ENCODE results near the gene ATXN1.

ATXN1 gene

GRCh38 chr6:16305246-16305725, 456.0 kb downstream of the ATXN1 start:
- DNase-seq (ENCODE audit: low read depth) = no peak

- DNase-seq (ENCODE audit: low read depth) = no peak
Observed at GRCh38 chr6:16302721-16303552, 458.3 kb downstream of the ATXN1 start.

- no peak for DNase-seq (ENCODE audit: low read depth)
Observed at GRCh38 chr6:16301511-16301910, 459.7 kb downstream of the ATXN1 start.

- no peak for DNase-seq (ENCODE audit: low read depth)
Observed at GRCh38 chr6:16299861-16300260, 461.4 kb downstream of the ATXN1 start.

- no peak for DNase-seq (ENCODE audit: low read depth)
Observed at GRCh38 chr6:16296061-16296670, 465.1 kb downstream of the ATXN1 start.

GRCh38 chr6:16295471-16295870, 465.8 kb downstream of the ATXN1 start:
- DNase-seq (ENCODE audit: low read depth) = no peak

GRCh38 chr6:16295060-16295459, 466.2 kb downstream of the ATXN1 start:
- no peak for DNase-seq (ENCODE audit: low read depth)

GRCh38 chr6:16294371-16294770, 466.9 kb downstream of the ATXN1 start:
- no peak for DNase-seq (ENCODE audit: low read depth)

GRCh38 chr6:16292942-16293341, 468.3 kb downstream of the ATXN1 start:
- DNase-seq (ENCODE audit: low read depth) = no peak

GRCh38 chr6:16292432-16292831, 468.8 kb downstream of the ATXN1 start:
- DNase-seq (ENCODE audit: low read depth) = no peak

GRCh38 chr6:16291739-16292138, 469.5 kb downstream of the ATXN1 start:
- DNase-seq (ENCODE audit: low read depth) = no peak

- no peak for DNase-seq (ENCODE audit: low read depth)
Observed at GRCh38 chr6:16288163-16288562, 473.1 kb downstream of the ATXN1 start.

- peak; percentile 7 for DNase-seq (ENCODE audit: low read depth)
Observed at GRCh38 chr6:16286151-16286522, 475.1 kb downstream of the ATXN1 start.

- DNase-seq (ENCODE audit: low read depth) = no peak
Observed at GRCh38 chr6:16285467-16286150, 475.7 kb downstream of the ATXN1 start.

GRCh38 chr6:16284472-16284871, 476.8 kb downstream of the ATXN1 start:
- DNase-seq (ENCODE audit: low read depth) = no peak

GRCh38 chr6:16282370-16282769, 478.9 kb downstream of the ATXN1 start:
- no peak for DNase-seq (ENCODE audit: low read depth)

- no peak for DNase-seq (ENCODE audit: low read depth)
Observed at GRCh38 chr6:16279243-16279642, 482.0 kb downstream of the ATXN1 start.

- DNase-seq (ENCODE audit: low read depth) = no peak
Observed at GRCh38 chr6:16278750-16279149, 482.5 kb downstream of the ATXN1 start.

- DNase-seq (ENCODE audit: low read depth) = no peak
Observed at GRCh38 chr6:16278048-16278724, 483.1 kb downstream of the ATXN1 start.

GRCh38 chr6:16277101-16277981, 483.9 kb downstream of the ATXN1 start:
- DNase-seq (ENCODE audit: low read depth) = no peak

GRCh38 chr6:16274885-16275589, 486.2 kb downstream of the ATXN1 start:
- no peak for DNase-seq (ENCODE audit: low read depth)
